Mesodermal cell (in vitro differentiated cells): Measurements from ENCODE around the gene MAP3K12.
A peak's percentile ranks its signal among the peaks of the same experiment; 100 is the strongest.

Experiments used
- H3K27ac ChIP-seq: 2 replicates; pipeline ENCODE4 v1.7.0; 2013; ENCODE audit warnings: mild to moderate bottlenecking, low read depth, low read length, moderate library complexity; ENCODE audit not compliant: severe bottlenecking
- H3K36me3 ChIP-seq: 2 replicates; pipeline ENCODE4 v1.7.1; 2013; ENCODE audit warnings: mild to moderate bottlenecking, low read length, moderate library complexity; ENCODE audit not compliant: control insufficient read depth, insufficient read depth
- H3K4me1 ChIP-seq: one replicate; pipeline ENCODE4 v1.7.1; 2013; ENCODE audit warnings: mild to moderate bottlenecking, low read length; ENCODE audit not compliant: insufficient read depth, control insufficient read depth, poor library complexity, severe bottlenecking
- H3K4me3 ChIP-seq: 2 replicates; pipeline ENCODE4 v1.7.0; 2013; ENCODE audit warnings: low read length, control low read depth, mild to moderate bottlenecking; ENCODE audit not compliant: insufficient read depth, poor library complexity, severe bottlenecking; ENCODE audit errors: extremely low read depth
- H3K9me3 ChIP-seq: 2 replicates; pipeline ENCODE4 v1.7.1; 2013; ENCODE audit warnings: mild to moderate bottlenecking, low read length, moderate library complexity; ENCODE audit not compliant: control insufficient read depth
- WGBS, 2 experiments: methylation state at CpG; one replicate each; pipeline ENCODE4 v1.1.5; 2013; ENCODE audit warnings: missing lambda C conversion rate in 2 of 2; ENCODE audit not compliant: insufficient coverage in 2 of 2; 5-methylcytosine and 5-hydroxymethylcytosine counted together

MAP3K12 gene

DNA sequence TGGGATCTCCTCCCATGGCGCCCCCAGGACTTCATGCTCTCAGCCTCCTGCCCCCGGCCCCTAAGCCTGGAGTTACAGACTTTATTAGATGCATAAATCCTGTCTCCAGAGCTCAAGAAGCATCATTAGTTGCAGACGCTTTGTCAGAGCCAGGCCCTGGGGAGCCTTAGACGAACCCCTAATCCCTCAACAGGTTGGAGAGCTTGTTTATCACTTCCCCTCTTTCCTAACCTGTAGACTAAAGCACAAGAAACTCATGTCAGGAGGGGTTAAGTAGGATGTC is 8.3 kb upstream of the MAP3K12 start:
- Histone ChIP-seq H3K4me1 (peaks cover under 1% of the 10 kb centered on the region), H3K4me3 (no peak overlapping the region), H3K9me3 (no peaks in the 10 kb centered on the region), H3K36me3 (peaks cover 79% of the 10 kb centered on the region), H3K27ac (no peak overlapping the region)
- 83 to 86% methylated on average over 2 to 3 of the region's 4 CpGs for WGBS, 2 experiments

DNA sequence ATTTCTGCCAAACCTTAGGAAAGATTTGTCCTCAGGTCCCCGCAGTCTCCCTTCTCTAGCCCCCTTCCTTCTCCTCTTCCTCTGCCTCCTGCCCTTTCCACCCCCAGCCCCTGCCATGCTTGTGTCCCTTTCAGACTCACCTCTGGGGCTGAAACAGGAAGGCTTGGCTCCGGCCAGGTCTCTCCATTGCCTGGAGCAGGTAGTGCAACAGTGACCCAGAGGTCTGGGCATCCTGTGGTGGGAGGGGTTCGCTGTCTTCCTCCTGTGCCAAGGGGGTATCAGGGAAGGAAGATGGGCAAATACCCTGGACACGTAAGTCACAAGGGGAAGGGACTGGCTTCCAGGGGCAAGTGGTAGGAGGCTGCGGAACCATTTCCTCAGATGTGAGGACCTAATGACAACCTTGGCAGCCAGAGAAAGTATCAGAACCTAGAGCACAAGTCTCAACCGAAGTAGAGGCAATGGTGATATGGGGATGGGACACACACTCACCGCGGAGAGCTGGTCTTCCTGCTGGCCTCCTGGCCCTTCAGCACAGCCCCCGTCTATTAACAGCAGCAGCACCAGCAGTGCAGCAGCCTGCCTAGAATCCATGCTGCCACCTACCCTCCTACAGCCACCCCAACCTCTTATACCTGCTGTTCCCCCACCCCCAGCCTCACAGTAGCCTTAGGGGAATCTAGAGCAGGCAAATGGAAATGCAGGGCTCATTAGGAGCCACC is 7.8 kb upstream of the MAP3K12 start, which contains the start of gene NPFF:
Gene NPFF (minus strand): TSS at position 604 of the 722 bp plus-strand sequence. CDS start 10 bp downstream, at position 594.
- Histone ChIP-seq H3K9me3 (no peaks in the 10 kb centered on the region), H3K36me3 (peaks cover 74% of the 10 kb centered on the region), H3K4me1 (peaks cover 5% of the 10 kb centered on the region), H3K27ac (no peak within 1 kb of the TSS), H3K4me3 (no peak within 1 kb of the TSS)
- 88 to 99% methylated on average over 4 to 8 of the region's 9 CpGs for WGBS, 2 experiments

DNA sequence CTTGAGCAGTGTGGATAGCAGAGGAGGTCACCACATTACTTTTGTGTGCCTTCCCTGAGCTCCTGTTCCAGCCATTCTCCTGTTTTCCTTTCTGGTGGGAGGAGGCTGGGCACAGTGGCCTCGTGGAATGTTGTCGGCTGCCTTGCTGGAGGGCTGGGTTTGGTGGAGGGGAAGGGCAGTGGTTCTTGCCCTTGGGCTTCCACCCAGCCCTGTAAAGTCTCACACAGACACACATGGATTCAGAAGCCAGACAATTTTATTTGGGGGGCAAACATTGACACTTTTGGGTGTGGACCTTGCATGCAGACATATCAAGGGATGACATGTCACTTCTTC is 7.2 kb upstream of the MAP3K12 start:
- Histone ChIP-seq H3K27ac (no peak overlapping the region), H3K9me3 (no peaks in the 10 kb centered on the region), H3K36me3 (peaks cover 67% of the 10 kb centered on the region), H3K4me1 (peaks cover 11% of the 10 kb centered on the region), H3K4me3 (no peak overlapping the region)
- no CpG with 5 or more reads among the region's 2 CpGs for WGBS, 2 experiments

DNA sequence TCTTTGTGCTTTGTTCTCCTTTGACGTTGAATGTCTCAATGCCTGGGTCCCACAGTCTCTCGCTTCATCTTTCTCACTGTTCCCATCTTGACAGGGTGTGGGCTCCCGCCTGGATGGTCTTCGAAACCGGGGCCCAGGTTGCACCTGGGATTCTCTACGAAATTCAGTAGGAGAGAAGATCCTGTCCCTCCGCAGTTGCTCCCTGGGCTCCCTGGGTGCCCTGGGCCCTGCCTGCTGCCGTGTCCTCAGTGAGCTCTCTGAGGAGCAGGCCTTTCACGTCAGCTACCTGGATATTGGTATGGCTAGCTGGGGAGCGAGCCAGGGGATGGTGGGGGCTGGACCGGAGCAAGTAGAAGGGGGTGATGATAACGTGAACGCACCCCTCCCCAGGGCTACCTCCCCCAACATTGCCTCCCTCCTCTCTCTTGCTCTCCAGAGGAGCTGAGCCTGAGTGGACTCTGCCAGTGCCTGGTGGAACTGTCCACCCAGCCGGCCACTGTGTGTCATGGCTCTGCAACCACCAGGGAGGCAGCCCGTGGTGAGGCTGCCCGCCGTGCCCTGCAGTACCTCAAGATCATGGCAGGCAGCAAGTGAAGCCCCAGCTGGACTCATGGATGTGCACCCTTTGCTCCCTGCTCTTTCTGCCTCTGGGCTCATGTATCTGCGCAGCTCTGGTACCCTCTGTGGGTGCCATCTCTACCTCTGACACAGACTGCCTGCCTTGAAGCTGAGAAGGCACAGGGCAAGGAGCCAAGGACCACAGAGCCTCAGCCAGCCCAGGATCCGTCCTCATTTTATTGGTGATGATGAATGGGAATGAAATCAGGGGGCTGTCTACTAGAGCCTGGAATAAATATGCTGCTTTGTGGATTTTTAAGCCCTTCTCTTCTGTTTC is 6.5 kb upstream of the MAP3K12 start:
- 93% methylated on average over 12 to 15 of the region's 19 CpGs for WGBS, 2 experiments
- peaks cover 62% of the 10 kb centered on the region for H3K36me3 ChIP-seq

DNA sequence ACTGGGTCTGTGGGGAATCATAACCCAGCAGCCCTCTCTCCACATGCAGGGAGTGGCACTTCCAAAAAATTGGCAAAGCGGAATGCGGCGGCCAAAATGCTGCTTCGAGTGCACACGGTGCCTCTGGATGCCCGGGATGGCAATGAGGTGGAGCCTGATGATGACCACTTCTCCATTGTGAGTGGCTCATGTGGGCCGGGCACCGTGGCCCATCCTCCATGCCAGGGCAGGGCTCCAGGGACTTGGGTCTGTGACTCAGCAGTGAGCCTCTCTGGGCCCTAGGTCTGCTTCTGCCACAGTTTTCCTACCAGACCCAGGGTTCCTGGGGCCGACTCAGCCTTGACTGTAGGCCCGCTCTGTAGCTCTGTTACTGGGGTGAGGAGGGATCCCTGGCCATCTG is 5.8 kb upstream of the MAP3K12 start:
- Histone ChIP-seq H3K27ac (no peak overlapping the region), H3K4me3 (no peak overlapping the region), H3K9me3 (no peaks in the 10 kb centered on the region), H3K4me1 (peaks cover 12% of the 10 kb centered on the region), H3K36me3 (peaks cover 55% of the 10 kb centered on the region)
- 89 to 100% methylated on average over 8 to 9 of the region's 10 CpGs for WGBS, 2 experiments

More for the DNA sequence above, 6.5 kb upstream of the MAP3K12 start:
- Histone ChIP-seq H3K27ac (no peak overlapping the region), H3K4me1 (peaks cover 11% of the 10 kb centered on the region), H3K9me3 (no peaks in the 10 kb centered on the region), H3K4me3 (no peak overlapping the region)

DNA sequence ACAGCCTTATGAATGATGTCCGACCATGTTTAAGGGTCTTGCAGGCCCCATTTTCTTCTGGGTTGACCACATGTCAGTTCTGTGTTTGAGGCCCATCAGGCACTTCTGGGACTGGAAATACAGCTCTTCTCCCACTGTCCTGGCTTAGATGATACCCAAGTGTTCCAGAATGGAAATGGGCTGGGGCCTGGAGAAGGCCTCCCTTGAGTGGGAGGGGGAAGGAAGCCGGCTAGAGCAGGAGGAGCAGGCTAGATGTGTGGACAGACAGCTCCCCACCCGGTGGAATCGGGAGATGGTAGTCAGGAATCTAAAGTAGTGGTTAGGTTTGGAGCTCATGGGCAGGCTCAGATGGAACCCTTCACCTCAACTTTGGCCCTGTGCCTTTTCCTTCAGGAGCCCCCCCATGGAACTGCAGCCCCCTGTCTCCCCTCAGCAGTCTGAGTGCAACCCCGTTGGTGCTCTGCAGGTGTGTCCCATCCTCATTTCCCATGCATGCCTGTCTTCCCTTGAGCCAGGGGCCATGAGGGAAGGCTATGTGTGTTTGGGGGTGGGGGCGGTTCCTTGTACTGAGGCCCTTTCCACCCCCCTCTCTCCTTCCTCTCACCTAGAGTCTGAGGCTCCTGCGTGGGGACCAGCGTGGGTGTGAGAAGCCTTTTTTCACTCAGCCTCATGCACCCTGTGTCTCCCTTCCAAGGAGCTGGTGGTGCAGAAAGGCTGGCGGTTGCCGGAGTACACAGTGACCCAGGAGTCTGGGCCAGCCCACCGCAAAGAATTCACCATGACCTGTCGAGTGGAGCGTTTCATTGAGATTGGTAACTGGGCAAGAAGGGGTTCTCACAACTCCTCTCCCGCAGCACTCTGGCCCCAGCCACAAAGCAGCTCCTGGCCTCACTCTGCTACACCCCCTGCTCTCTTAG is 5.0 kb upstream of the MAP3K12 start:
- H3K36me3 ChIP-seq: peaks cover 52% of the 10 kb centered on the region
- no peaks in the 10 kb centered on the region for H3K9me3 ChIP-seq
- H3K4me3 ChIP-seq: no peak overlapping the region
- WGBS, 2 experiments: 97 to 99% methylated on average over 8 to 12 of the region's 14 CpGs
- H3K4me1 ChIP-seq: peaks cover 15% of the 10 kb centered on the region
- no peak overlapping the region for H3K27ac ChIP-seq

DNA sequence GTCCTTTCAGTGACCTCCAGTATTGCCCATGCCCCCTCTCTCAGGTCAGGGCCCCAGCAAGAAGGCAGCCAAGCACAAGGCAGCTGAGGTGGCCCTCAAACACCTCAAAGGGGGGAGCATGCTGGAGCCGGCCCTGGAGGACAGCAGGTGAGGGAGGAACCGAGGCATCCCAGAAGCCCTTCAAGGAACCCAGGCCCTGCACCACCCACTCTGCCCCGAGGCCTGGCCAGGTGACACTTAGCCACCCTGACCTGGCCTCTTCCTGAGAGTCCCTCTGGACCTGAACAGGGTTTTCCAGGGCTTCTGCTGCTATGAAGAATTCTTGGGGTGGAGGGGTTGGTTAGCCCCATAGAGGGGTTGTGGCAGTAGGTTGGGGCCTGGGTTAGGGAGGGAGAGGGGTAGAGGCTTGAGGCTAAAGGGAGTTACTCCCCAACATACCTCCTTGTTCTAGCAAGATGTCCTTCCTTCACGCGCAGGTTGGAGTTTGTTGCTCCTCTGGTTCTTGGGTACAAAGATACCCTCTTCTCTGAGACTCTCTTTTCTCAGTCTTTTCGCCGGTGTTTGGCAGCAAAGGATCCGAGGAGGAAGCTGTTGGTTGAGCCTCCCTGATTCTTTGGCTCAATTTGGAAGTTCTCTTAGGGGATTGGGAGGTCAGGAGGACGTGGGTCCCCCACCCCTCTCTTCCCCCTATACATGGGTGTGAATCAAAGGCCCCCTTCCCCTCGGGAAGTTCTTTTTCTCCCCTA is 3.9 kb upstream of the MAP3K12 start:
- Histone ChIP-seq H3K4me3 (no peak overlapping the region), H3K36me3 (peaks cover 52% of the 10 kb centered on the region), H3K27ac (no peak overlapping the region), H3K4me1 (peaks cover 15% of the 10 kb centered on the region), H3K9me3 (no peaks in the 10 kb centered on the region)
- 94 to 97% methylated on average over 5 to 6 of the region's 10 CpGs for WGBS, 2 experiments

DNA sequence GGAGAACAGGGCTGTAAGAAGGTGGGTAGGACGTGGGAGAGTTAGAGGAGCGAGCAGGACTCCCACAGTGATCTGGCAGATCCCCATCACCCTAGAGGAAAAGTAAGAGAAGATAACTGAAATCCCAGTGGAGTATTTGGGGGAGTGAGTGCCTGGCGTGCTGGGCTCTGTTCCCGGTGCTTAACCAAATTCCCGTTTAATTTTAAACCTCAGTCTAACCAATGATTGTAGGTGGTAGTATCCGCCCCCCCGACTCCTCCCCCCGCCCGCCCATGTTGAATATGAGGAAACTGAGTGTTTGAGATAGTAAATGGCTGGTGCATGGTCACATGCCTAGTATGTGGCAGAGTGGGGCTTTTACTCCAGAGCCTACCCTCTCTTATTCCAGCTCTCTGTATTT is 3.1 kb upstream of the MAP3K12 start:
- Histone ChIP-seq H3K4me1 (peaks cover 15% of the 10 kb centered on the region), H3K9me3 (no peaks in the 10 kb centered on the region), H3K36me3 (peaks cover 48% of the 10 kb centered on the region), H3K27ac (no peak overlapping the region), H3K4me3 (peak overlapping the region; percentile 60)
- 93 to 95% methylated on average over 2 to 4 of the region's 9 CpGs for WGBS, 2 experiments

DNA sequence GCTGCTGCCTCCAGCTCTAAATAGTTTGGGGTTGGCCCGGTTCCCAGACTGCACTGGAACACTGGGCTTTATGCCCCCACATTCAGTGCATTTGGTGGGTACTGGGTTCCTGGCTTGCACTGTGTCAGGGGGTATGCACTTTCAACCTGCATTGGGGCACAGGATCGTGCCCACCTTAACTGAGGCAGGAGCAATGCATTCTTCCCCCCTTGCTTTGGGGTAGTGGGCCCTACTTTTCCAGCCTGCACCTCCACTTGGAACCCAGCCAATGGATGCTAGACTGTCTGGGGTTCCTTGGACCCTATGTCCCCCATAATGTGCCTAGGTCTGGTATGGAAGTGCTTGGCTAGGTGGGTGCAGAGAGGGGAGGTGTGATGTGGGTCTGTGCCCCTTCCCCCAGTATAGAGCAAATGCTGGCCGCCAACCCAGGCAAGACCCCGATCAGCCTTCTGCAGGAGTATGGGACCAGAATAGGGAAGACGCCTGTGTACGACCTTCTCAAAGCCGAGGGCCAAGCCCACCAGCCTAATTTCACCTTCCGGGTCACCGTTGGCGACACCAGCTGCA is 2.4 kb upstream of the MAP3K12 start:
- H3K4me3 ChIP-seq: peak overlapping the region; percentile 60
- H3K9me3 ChIP-seq: no peaks in the 10 kb centered on the region
- H3K4me1 ChIP-seq: peaks cover 15% of the 10 kb centered on the region
- H3K27ac ChIP-seq: peak overlapping the region; percentile 99
- 80% methylated on average over 10 of the region's 10 CpGs for WGBS, 2 experiments
- H3K36me3 ChIP-seq: peaks cover 44% of the 10 kb centered on the region
